ES-I3 (cell line): ENCODE measurements around the gene ABHD4.
"Not testable (repeated sequence)": the region's sequence is repeated elsewhere in the genome, so short reads cannot be mapped to it uniquely, and the experiment has no call there.

Experiments used
- H3K36me3 ChIP-seq: 2 replicates; pipeline ENCODE4 v1.6.1; 2013; ENCODE audit warnings: mild to moderate bottlenecking, low read length, control low read depth, moderate library complexity; ENCODE audit not compliant: insufficient read depth
- H3K4me1 ChIP-seq: 2 replicates; pipeline ENCODE4 v1.6.1; 2013; ENCODE audit warnings: mild to moderate bottlenecking, control low read depth, low read length; ENCODE audit not compliant: insufficient read depth
- H3K9ac ChIP-seq: 2 replicates; pipeline ENCODE4 v1.6.1; 2013; ENCODE audit warnings: low read depth, mild to moderate bottlenecking, low read length, moderate library complexity
- H3K9me3 ChIP-seq: 2 replicates; pipeline ENCODE4 v1.6.1; 2013; ENCODE audit warnings: mild to moderate bottlenecking, low read length, moderate library complexity; ENCODE audit not compliant: control insufficient read depth, insufficient read depth

The ABHD4 gene

DNA sequence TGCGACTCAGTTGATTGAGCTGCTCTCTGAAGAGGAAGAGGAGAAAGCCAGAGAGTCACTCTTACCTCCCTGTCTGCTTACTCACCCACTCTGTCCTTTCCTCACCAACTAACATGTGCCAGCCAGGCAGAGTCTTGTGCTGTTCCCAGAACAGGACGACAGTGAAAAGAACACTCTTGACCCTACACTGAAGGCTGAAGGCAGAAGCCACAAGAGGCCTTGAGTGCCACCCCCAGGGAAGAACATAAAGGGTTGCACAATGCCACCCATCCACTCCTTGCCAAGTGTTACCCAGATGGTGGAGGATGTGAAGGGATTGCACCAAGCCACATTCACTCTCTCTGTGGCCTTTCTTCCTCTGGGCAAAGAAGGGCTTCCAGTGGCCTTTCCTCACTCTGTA is 12.8 kb downstream of the ABHD4 start:
- H3K4me1 ChIP-seq, result peaks cover 12% of the 10 kb centered on the region
- H3K36me3 ChIP-seq, result peaks cover 30% of the 10 kb centered on the region
- H3K9ac ChIP-seq, result no peak overlapping the region
- no peaks in the 10 kb centered on the region for H3K9me3 ChIP-seq

DNA sequence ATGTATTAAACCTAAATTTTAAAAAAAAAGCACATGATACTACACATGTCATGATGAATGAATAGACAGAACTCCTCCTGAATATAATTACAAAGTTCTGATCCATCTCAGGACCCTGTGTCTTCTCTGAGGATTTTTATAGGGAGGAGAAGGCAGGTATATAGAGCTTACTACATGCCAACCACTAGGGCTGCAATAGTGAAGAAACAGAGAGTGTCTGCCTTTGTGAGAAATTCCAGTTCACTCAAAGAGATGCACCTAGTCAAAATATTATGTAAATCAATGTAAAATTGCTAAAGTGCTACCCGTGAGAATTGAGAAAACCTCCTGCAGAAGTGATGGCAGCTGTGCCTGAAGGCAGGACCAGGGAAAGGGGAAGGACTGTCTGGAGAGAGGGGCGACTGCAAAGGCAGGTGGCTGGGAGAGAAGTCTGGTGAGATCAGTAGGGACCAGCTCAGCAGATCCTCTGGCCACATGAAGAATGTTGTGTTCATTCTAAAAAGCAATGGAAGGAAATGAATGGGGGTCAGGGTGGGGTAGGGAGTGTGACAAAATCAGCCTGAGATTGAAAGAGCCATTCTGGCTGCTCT is 15.1 kb downstream of the ABHD4 start:
- H3K36me3 ChIP-seq, result peaks cover 14% of the 10 kb centered on the region
- H3K9me3 ChIP-seq, result no peaks in the 10 kb centered on the region
- H3K4me1 ChIP-seq, result peaks cover 12% of the 10 kb centered on the region
- no peak overlapping the region for H3K9ac ChIP-seq

DNA sequence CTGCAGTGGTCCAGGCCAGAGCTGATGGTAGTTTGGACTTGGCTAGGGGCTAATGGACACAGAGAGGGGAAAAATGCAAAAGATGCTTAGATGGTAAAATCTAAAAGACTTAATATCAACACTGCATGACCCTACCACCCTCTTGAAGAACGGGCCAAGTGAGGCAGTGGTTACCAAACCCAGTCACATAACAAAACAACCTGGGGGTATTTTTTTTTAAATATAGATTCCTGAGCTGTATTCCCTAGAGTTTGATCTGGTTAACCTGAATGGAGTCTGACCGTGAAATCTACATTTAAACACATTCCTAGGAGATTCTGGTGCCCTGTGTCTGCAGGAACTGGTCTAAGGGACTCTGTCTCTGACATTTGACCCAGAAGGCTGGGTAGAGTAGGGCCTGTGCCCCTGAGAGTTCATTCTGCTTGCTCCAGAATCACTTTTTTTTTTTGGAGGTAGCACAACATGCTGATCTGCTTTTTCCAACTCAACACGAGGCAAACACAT is 15.7 kb downstream of the ABHD4 start:
- Histone ChIP-seq H3K9ac (0 out of 2 replicates have a peak overlapping the region, but pooled peaks have one; percentile 3), H3K4me1 (peaks cover 12% of the 10 kb centered on the region), H3K9me3 (no peaks in the 10 kb centered on the region), H3K36me3 (peaks cover 13% of the 10 kb centered on the region)

DNA sequence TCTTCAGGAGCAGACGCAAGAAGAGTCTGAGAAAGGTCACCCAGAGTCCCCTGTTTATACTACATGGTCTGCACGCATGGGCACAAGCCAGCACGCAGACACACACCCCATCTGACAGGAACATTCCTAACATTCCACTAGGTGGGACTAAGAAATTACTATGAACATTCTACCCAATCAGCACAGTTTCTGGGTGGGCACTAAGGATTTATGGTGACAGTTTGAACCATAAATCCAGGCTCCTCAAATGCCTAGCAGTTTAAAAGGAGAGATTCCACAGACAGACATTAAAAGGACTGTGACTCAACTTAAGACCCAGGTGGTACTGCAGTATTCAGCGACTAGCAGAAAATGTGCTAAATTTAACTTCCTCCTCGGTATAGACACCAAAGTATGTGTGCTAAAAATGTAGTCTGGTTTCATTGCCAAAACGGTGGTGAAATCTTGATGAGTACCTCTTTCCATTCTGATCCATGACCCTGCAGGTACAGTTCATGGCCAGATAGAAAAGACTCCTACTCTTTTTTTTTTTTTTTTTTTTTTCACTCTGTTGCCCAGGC is 16.2 kb downstream of the ABHD4 start:
- Histone ChIP-seq H3K36me3 (peaks cover 13% of the 10 kb centered on the region), H3K4me1 (peaks cover 12% of the 10 kb centered on the region), H3K9me3 (no peaks in the 10 kb centered on the region), H3K9ac (0 out of 2 replicates have a peak overlapping the region, but pooled peaks have one; percentile 3)

DNA sequence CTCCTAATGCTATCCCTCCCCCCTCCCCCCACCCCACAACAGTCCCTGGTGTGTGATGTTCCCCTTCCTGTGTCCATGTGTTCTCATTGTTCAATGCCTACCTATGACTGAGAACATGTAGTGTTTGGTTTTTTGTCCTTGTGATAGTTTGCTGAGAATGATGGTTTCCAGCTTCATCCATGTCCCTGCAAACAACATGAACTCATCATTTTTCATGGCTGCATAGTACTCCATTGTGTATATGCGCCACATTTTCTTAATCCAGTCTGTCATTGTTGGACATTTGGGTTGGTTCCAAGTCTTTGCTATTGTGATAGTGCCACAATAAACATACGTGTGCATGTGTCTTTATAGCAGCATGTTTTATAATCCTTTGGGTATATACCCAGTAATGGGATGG is 17.7 kb downstream of the ABHD4 start:
- H3K36me3 ChIP-seq, H3K9ac ChIP-seq, H3K9me3 ChIP-seq: not testable (repeated sequence)
- H3K4me1 ChIP-seq, result peaks cover 12% of the 10 kb centered on the region

DNA sequence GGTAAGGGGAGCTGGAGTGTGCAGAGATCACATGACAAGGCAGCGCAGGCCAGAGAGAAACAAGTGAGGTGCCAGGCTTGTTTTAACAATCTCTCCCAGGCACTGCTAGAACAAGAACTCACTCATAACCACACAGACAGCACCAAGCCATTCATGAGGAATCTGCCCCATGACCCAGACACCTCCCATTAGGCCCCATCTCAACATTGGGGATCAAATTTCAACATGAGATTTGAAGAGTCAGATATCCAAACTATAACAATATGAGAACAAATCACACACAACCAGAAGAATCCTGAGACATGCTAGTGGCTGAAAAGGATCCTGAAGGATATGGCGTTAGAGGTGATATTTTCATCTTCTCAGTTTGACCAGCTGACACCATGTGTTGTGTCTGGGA is 24.2 kb downstream of the ABHD4 start:
- Histone ChIP-seq H3K36me3 (no peaks in the 10 kb centered on the region), H3K9me3 (no peaks in the 10 kb centered on the region), H3K4me1 (peaks cover 9% of the 10 kb centered on the region), H3K9ac (no peak overlapping the region)

DNA sequence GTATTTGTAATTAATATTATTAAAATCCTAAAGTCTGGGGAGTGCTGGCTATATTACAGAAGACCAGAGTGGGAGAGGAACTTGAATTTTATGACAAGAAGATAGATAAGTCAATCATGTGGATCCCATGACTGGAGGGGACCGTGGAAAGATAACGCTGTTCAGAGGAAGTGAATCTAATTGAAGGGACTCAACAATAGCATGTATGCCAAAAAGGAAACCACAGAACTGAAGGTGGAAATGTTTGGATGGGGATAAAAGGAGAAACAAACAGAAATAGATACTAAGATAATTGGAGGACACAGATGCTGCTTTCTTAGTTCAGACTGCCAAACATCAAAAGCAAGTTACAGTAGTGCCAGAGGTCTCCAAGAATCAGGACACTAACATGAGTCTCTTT is 24.9 kb downstream of the ABHD4 start:
- Histone ChIP-seq H3K9me3 (no peaks in the 10 kb centered on the region), H3K4me1 (peaks cover 15% of the 10 kb centered on the region), H3K36me3 (no peaks in the 10 kb centered on the region), H3K9ac (no peak overlapping the region)

DNA sequence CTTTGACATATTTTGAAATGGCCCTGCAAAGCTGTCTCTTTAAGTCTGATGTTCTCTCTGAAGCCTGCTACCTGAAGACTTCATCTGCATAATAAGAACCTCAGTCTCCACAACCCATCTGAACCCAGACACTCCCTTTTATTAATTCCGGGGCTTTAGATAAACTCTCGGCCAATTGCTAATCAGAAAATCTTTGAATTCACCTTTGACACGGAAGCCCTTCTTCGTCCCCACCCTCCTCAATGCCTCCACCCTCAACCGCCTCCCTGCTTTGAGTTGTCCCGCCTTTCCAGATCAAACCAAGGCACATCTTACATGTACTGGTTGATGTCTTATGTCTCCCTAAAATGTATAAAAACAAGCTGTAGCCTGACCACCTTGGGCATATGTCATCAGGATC is 28.5 kb downstream of the ABHD4 start:
- Histone ChIP-seq H3K4me1 (peaks cover 15% of the 10 kb centered on the region), H3K9me3 (0 out of 2 replicates have a peak, but pooled peaks cover 4% of the 10 kb centered on the region), H3K9ac (no peak overlapping the region), H3K36me3 (no peaks in the 10 kb centered on the region)

DNA sequence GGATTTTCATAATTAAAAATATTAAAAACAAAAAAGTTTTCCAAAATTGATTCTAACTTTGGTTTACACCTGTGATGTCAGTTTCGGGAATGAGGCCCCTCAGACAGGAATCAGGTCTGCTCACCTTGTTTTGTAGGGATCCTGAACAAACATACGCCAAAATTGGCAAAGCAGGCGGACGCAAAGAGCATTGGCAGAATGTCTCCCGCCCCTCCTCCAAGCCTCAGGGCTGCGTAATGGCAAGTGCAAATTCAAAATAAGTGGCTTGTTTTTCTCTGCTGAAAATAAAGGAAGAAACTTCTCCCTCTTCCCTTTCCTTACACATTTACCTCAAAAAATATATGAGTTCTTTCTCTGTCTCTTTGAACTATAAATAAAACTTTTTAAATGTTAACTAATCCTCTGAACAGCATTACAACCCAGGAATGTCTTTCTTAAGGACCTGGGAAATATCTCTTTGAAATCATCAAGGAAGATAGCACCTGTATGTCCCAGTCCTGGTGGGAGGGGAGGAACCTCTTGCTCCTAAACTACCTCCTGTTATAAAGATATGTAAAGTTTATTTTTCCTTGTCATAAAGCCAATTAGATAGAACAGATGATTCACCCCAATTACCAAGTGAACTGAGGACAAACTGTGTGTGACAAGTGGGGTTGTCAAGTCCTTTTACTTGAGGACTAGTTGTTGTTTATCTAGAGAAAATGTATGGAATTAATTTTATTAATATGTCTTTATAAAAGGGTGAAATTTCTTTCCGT is 29.6 kb downstream of the ABHD4 start:
- Histone ChIP-seq H3K4me1 (peaks cover 15% of the 10 kb centered on the region), H3K36me3 (no peaks in the 10 kb centered on the region), H3K9me3 (0 out of 2 replicates have a peak, but pooled peaks cover 4% of the 10 kb centered on the region), H3K9ac (no peak overlapping the region)

DNA sequence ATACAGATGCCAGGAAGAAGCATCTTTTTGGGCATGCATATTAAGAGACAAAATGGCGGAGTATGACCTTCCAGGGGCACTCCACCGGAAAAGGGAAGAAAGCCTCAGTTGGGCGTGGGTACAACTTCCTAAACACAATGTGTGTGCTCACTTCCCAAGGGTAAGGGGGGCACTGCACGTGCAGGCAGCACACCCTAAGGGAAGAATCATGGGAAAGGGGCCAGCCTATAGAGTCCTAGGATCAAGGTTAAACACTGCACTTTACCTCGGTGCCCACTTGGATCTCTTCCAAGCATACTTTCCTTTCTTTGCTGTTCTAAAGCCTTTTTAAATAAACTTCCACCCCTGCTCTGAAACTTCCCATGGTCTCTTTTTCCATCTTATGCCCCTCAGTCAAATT is 31.3 kb downstream of the ABHD4 start:
- Histone ChIP-seq H3K4me1 (peaks cover 15% of the 10 kb centered on the region), H3K9ac (no peak overlapping the region), H3K9me3 (peaks cover 4% of the 10 kb centered on the region; the same call in 1 of the 2 replicates)

DNA sequence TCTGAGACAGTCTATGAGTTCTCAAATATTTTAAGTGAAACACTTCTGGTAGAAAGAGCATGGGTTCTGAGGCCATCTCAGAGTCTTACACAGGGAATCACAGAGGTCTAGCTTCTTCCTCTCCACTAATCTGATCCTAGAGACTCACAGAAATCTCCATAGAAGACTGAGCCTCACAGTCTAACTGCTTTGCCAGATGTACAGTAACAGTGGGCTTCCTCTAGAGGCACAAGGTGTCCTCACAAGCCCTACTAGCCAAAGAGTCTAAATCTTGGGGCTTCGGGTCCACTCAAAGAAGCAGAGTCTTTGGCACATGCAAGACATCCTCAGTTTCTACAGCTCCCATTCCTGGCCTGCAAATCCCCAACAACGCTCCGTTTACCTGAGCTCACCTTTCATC is 32.0 kb downstream of the ABHD4 start:
- H3K9me3 ChIP-seq, result peaks cover 4% of the 10 kb centered on the region; the same call in 1 of the 2 replicates
- no peaks in the 10 kb centered on the region for H3K36me3 ChIP-seq
- H3K9ac ChIP-seq, result no peak overlapping the region
- H3K4me1 ChIP-seq, result peaks cover 15% of the 10 kb centered on the region

More for the DNA sequence above, 31.3 kb downstream of the ABHD4 start:
- no peaks in the 10 kb centered on the region for H3K36me3 ChIP-seq

DNA sequence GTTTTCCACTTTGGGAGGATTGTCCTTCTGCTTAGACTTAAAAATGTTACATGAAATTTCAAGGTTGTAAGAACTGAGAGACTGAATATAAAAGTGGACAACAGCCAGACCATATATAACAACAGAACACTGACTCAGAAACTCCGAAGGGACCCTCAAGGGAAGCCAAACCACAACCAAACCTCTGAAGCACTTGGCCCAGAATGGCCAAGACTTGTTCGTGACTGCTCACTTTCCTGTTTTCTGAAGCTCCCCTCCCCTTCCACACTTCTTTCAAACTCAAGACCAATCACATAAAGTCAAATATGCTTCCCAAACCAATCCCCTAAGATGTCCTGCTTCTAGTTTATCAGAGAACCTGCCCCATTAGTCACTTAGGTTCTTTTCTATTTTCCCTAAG is 32.4 kb downstream of the ABHD4 start:
- Histone ChIP-seq H3K36me3 (no peaks in the 10 kb centered on the region), H3K9me3 (peaks cover 4% of the 10 kb centered on the region; the same call in 1 of the 2 replicates), H3K9ac (no peak overlapping the region), H3K4me1 (peaks cover 15% of the 10 kb centered on the region)

DNA sequence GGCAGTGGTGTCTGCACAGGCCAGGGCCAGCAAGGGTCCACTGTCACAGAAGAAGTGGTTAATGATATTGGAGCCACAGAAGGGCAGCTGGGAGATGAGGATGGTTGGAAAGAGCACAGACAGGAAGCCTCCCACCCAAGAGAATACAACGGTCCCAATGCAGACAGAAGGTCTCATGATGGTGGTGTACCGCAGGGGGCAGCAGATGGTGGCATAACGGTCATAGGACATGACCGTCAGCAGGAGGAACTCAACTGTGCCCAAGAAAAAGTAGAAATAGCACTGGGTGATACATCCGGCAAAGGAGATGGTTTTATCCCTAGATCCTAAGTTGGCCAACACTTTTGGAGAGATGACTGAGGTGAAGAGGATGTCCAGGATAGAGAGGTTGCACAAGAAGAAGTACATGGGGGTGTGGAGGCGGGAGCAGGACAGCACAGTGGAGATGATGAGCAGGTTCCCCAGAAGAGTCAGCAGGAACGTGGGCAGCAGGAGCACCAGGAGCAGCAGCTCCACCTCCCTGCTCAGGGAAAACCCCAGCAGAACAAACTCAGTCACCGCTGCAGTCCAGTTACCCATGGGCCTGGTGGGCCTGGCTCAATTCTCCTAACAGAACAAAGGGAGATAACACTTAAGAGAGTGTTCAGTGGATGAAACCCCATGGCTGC is 36.3 kb downstream of the ABHD4 start:
- no peak overlapping the region for H3K9ac ChIP-seq

DNA sequence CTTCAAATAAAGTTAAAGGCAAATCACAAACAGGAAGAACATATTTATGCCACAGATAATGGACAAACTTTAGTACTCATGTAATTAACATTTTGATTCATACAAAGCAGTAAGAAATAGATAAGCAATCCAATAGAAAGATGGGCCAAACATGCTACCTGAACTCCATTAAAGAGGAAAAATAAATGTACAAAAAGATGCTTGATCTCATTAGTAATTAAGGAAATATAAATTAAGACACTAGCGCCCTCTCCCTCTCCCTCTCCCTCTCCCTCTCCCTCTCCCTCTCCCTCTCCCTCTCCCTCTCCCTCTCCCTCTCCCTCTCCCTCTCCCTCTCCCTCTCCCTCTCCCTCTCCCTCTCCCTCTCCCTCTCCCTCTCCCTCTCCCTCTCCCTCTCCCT is 37.9 kb downstream of the ABHD4 start:
- H3K4me1 ChIP-seq, H3K9ac ChIP-seq, H3K36me3 ChIP-seq, H3K9me3 ChIP-seq: not testable (repeated sequence)

More for the DNA sequence above, 36.3 kb downstream of the ABHD4 start:
- no peaks in the 10 kb centered on the region for H3K36me3 ChIP-seq
- H3K9me3 ChIP-seq, result peaks cover 4% of the 10 kb centered on the region; the same call in 1 of the 2 replicates
- H3K4me1 ChIP-seq, result no peaks in the 10 kb centered on the region
